Calu3 (cell line): ENCODE results near the gene RHOA. TPM values are rescaled to one million over a fixed set of nuclear protein-coding genes. Genes with fewer than 3 reads are reported as not detected.
A peak's percentile ranks its signal among the peaks of the same experiment; 100 is the strongest.

Source experiments
- BruUV-seq: library from RNA; stranded (reverse); fragments of 400-500 nt; replicated peaks from 2 replicates; lab custom pipeline; 2021; lab: Mats Ljungman, UMichigan
- CTCF ChIA-PET: fragments of 300-600 bp; sonication (Branson Sonifier 250); formaldehyde crosslinking; loops from one replicate; lab custom pipeline; 2022; ENCODE audit warnings: antibody characterized with exemption; lab: Charles Lee
- DNase-seq: peaks from one replicate; pipeline ENCODE4 v3.0.0; 2022
- H3K27ac Mint-ChIP-seq: one replicate; pipeline ENCODE4 v1.8.0; 2022; ENCODE audit warnings: mixed read lengths; ENCODE audit not compliant: unreplicated experiment
- H3K27me3 Mint-ChIP-seq: one replicate; pipeline ENCODE4 v1.8.0; 2022; ENCODE audit warnings: mixed read lengths; ENCODE audit not compliant: unreplicated experiment
- H3K36me3 Mint-ChIP-seq: one replicate; pipeline ENCODE4 v1.8.0; 2022; ENCODE audit warnings: mild to moderate bottlenecking, moderate library complexity, mixed read lengths; ENCODE audit not compliant: insufficient read depth, unreplicated experiment
- H3K4me1 Mint-ChIP-seq: one replicate; pipeline ENCODE4 v1.8.0; 2022; ENCODE audit warnings: mild to moderate bottlenecking, low read depth, mixed read lengths; ENCODE audit not compliant: unreplicated experiment
- H3K4me3 Mint-ChIP-seq: one replicate; pipeline ENCODE4 v1.8.0; 2022; ENCODE audit warnings: mild to moderate bottlenecking, low read depth, moderate library complexity, mixed read lengths; ENCODE audit not compliant: unreplicated experiment
- H3K9me3 Mint-ChIP-seq: one replicate; pipeline ENCODE4 v1.8.0; 2022; ENCODE audit warnings: low read depth, mixed read lengths; ENCODE audit not compliant: unreplicated experiment
- CTCF ChIP-seq: fragments of 200-600 bp; IDR thresholded peaks from one replicate; pipeline ENCODE4 v1.8.0; 2022; ENCODE audit warnings: antibody characterized with exemption; ENCODE audit not compliant: unreplicated experiment
- intact Hi-C: fragments of 100-400 bp; cut with micrococcal nuclease; formaldehyde crosslinking; loops from one replicate; pipeline ENCODE4 v1.10.0; 2022; ENCODE audit not compliant: unreplicated experiment
- total RNA-seq: library from RNA; stranded (reverse); gene quantifications from 2 replicates; pipeline ENCODE4 v1.2.3, GENCODE V29; 2022

The RHOA gene
- total RNA-seq, 1 experiment from 2014 or later: 352 TPM

GRCh38 chr3:49415931-49416601 is 4.3 kb upstream of the RHOA start:
- no TSS peak for BruUV-seq
- Mint-ChIP-seq H3K9me3 (no peaks in the 10 kb centered on the region), H3K27me3 (no peaks in the 10 kb centered on the region), H3K36me3 (peaks cover 35% of the 10 kb centered on the region), H3K4me3 (no peak overlapping the region), H3K4me1 (peaks cover 24% of the 10 kb centered on the region), H3K27ac (no peak overlapping the region)
- TF ChIP-seq CTCF: no peak
- no peak for DNase-seq
- intact Hi-C loops: loop anchor here (1.0 kb wide), 1 partner anchor 33 kb away; no protein-coding TSS in a partner anchor
- CTCF ChIA-PET: interaction anchor here (0.7 to 1.6 kb wide), 6 partner anchors 13 to 423 kb away, joined by 3 to 20 read pairs (median 4); partner anchors contain the start of genes NICN1 and USP4

GRCh38 chr3:49414753-49415152 is 3.0 kb upstream of the RHOA start:
- H3K9me3 Mint-ChIP-seq: no peaks in the 10 kb centered on the region
- H3K4me3 Mint-ChIP-seq: no peak overlapping the region
- H3K4me1 Mint-ChIP-seq: peaks cover 24% of the 10 kb centered on the region
- no peak for DNase-seq
- intact Hi-C loops: loop anchor here (1.0 to 5.0 kb wide), 2 partner anchors 35 to 62 kb away; no protein-coding TSS in a partner anchor
- no peak for TF ChIP-seq CTCF
- no TSS peak for BruUV-seq
- no peak overlapping the region for H3K27ac Mint-ChIP-seq
- H3K27me3 Mint-ChIP-seq: no peaks in the 10 kb centered on the region
- peaks cover 48% of the 10 kb centered on the region for H3K36me3 Mint-ChIP-seq
- CTCF ChIA-PET: interaction anchor here (1.6 kb wide), 1 partner anchor 14 kb away, joined by 5 read pairs; the partner anchor contains the start of gene NICN1

- Mint-ChIP-seq H3K9me3 (no peaks in the 10 kb centered on the region), H3K27ac (peak overlapping the region; percentile 100), H3K36me3 (peaks cover 53% of the 10 kb centered on the region), H3K4me1 (peaks cover 24% of the 10 kb centered on the region), H3K4me3 (peak overlapping the region; percentile 91), H3K27me3 (no peaks in the 10 kb centered on the region)
- no peak for DNase-seq
- BruUV-seq: no TSS peak
- no peak for TF ChIP-seq CTCF
- CTCF ChIA-PET: interaction anchor here (1.4 kb wide), 1 partner anchor 16 kb away, joined by 4 read pairs; the partner anchor contains the start of gene NICN1
- intact Hi-C loops: loop anchor here (5.0 kb wide), 1 partner anchor 61 kb away; no protein-coding TSS in a partner anchor
These were observed 1.6 kb upstream of the RHOA start for GRCh38 chr3:49413338-49413734.

GRCh38 chr3:49412632-49413337 is 1.0 kb upstream of the RHOA start:
- intact Hi-C loops: loop anchor here (5.0 kb wide), 1 partner anchor 60 kb away; no protein-coding TSS in a partner anchor
- H3K36me3 Mint-ChIP-seq: peaks cover 49% of the 10 kb centered on the region
- H3K27me3 Mint-ChIP-seq: no peaks in the 10 kb centered on the region
- no peak for DNase-seq
- CTCF ChIA-PET: interaction anchor here (0.6 to 2.3 kb wide), 3 partner anchors 16 to 73 kb away, joined by 3 to 10 read pairs (median 4); partner anchors contain the start of genes NICN1 and USP4
- H3K4me1 Mint-ChIP-seq: peaks cover 28% of the 10 kb centered on the region
- peak overlapping the region; percentile 91 for H3K4me3 Mint-ChIP-seq
- no peaks in the 10 kb centered on the region for H3K9me3 Mint-ChIP-seq
- no peak for TF ChIP-seq CTCF
- H3K27ac Mint-ChIP-seq: peak overlapping the region; percentile 100
- BruUV-seq: no TSS peak
